Fibroblast of villous mesenchyme (primary cell): Measurements from ENCODE around the gene EYS. TPM values are rescaled to one million over a fixed set of nuclear protein-coding genes. Genes with fewer than 3 reads are reported as not detected.

Experiments used
- DNase-seq: peaks from one replicate; pipeline ENCODE4 v3.0.0-alpha.2; 2010; ENCODE audit warnings: low read depth
- H3K4me3 ChIP-seq: 2 replicates; pipeline ENCODE4 v1.5.1; 2011; ENCODE audit warnings: low read depth, mild to moderate bottlenecking, low read length
- CTCF ChIP-seq: IDR thresholded peaks from 2 replicates; pipeline ENCODE4 v1.5.1; 2012; ENCODE audit warnings: low read depth, mild to moderate bottlenecking, low read length; ENCODE audit not compliant: insufficient read depth
- total RNA-seq: library from RNA; depleted of rRNA; stranded (reverse); fragments of >200 nt; gene quantifications from 2 replicates; pipeline ENCODE4 v1.2.3, GENCODE V29; 2012

EYS gene
- total RNA-seq, 1 donor = under 0.01 TPM

DNA sequence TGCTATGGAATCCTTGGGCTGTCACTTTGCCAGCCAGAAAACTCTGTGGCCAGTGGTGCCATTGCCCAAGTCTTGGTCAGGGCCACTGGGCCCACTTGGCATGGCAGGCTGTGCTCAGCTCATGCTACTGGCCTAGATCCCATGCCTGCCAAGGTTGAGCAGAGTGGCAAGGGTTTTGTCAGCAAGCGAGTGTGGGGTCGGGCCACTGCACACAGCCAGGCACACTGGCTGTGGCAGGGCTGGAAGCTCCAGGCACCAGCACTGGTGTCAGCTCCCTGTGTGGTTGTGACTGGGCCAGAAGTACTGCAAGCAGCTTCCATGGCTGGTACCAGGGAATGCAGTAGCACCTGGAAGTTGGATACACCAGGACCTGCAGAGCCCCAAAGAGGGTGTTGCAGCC lies 846.8 kb downstream of the EYS start:
- no peak for DNase-seq
- TF ChIP-seq CTCF = no peak

DNA sequence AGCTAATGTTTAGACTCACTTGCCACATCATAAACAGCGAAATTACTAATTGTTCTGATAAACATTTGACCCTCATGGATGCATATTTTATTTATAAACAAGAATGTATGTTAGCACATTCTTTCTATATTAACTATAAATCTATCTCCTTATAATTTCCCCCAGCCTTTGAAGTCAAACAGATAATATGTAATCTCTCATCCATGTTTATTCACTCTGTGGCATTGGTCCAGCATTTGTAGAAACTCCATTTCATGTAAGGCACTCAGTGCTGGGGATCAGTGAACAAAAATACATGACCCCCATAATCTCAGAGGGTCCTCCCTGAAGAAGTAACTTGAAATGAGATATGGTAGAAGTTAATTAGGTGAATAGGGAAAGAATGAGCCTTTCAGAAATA lies 856.9 kb downstream of the EYS start:
- no peak overlapping the region for H3K4me3 ChIP-seq
- no peak for TF ChIP-seq CTCF
- no peak for DNase-seq

More for the DNA sequence above, 846.8 kb downstream of the EYS start:
- H3K4me3 ChIP-seq = no peak overlapping the region

- TF ChIP-seq CTCF = no peak
- DNase-seq = no peak
- H3K4me3 ChIP-seq = no peak overlapping the region
Measured at GRCh38 chr6:64848467-64848866, 858.6 kb downstream of the EYS start.

DNA sequence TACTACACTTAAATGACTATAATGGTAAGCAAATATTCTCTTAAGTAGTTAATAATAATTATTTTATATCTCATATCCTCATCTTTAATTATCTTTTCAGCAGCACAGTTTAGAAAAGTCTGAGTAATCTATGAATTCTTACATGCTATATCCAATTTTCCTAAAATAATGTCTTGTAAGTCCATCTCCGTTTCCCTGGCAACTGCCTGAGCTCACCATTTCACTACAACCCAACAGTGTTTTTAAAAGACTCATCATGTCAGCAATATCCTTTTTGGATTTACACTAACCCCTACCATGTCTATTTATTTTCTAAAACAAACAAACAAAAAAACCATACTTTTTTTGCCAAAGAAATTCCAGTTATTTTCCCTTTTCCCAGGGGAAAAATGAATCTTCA lies 859.6 kb downstream of the EYS start:
- no peak for DNase-seq
- no peak overlapping the region for H3K4me3 ChIP-seq
- TF ChIP-seq CTCF = no peak

- H3K4me3 ChIP-seq = no peak overlapping the region
- DNase-seq = peak; percentile 2
- peak; percentile 15 for TF ChIP-seq CTCF
Measured at GRCh38 chr6:64838726-64839125, 868.3 kb downstream of the EYS start.

GRCh38 chr6:64831680-64832079 lies 875.3 kb downstream of the EYS start:
- H3K4me3 ChIP-seq = no peak overlapping the region
- no peak for TF ChIP-seq CTCF
- no peak for DNase-seq

GRCh38 chr6:64817525-64817924 lies 889.5 kb downstream of the EYS start:
- no peak for TF ChIP-seq CTCF
- peak; percentile 76 for DNase-seq
- no peak overlapping the region for H3K4me3 ChIP-seq
